Measurements from ENCODE around the gene EDC3. TPM values are rescaled to one million over a fixed set of nuclear protein-coding genes. Genes with fewer than 3 reads are reported as not detected.

The EDC3 gene
- total RNA-seq, 4 donors from 2014 or later, result 13.0 to 52.4 (median 23.5) TPM

- Histone ChIP-seq H3K4me1 (peaks cover 37% of the 10 kb centered on the region), H3K27me3 (no peaks in the 10 kb centered on the region), H3K4me3 (no peak overlapping the region), H3K27ac (no peak overlapping the region), H3K9me3 (no peaks in the 10 kb centered on the region), H3K36me3 (no peaks in the 10 kb centered on the region)
- no peak for TF ChIP-seq POLR2A (IDR thresholded peaks at IDR 0.05)
- DNase-seq (ENCODE audit: low spot score in 2 of 2), result peak in 1 of 2 donors; percentile 54
- WGBS, result 85% methylated on average over 2 of the region's 2 CpGs
Measured at GRCh38 chr15:74612677-74613076, 83.1 kb downstream of the EDC3 start.

- no peak for DNase-seq (ENCODE audit: low spot score in 2 of 2)
- Histone ChIP-seq H3K4me3 (no peak overlapping the region), H3K9me3 (no peaks in the 10 kb centered on the region), H3K27ac (no peak overlapping the region), H3K27me3 (no peaks in the 10 kb centered on the region), H3K4me1 (peaks cover 29% of the 10 kb centered on the region), H3K36me3 (no peaks in the 10 kb centered on the region)
- no peak for TF ChIP-seq EP300 (IDR thresholded peaks at IDR 0.05)
- no peak for TF ChIP-seq POLR2AphosphoS5 (IDR thresholded peaks at IDR 0.05)
- WGBS, result 90% methylated on average over 2 of the region's 6 CpGs
Measured at GRCh38 chr15:74611834-74612233, 84.0 kb downstream of the EDC3 start.

GRCh38 chr15:74611341-74611740 lies 84.5 kb downstream of the EDC3 start:
- no peak for DNase-seq (ENCODE audit: low spot score in 2 of 2)
- no peak overlapping the region for H3K4me3 ChIP-seq
- H3K4me1 ChIP-seq, result peaks cover 24% of the 10 kb centered on the region
- no peaks in the 10 kb centered on the region for H3K9me3 ChIP-seq
- 65% methylated on average over 11 of the region's 11 CpGs for WGBS
- H3K27ac ChIP-seq, result no peak overlapping the region
- no peaks in the 10 kb centered on the region for H3K27me3 ChIP-seq
- H3K36me3 ChIP-seq, result no peaks in the 10 kb centered on the region
- TF ChIP-seq EP300 (IDR thresholded peaks at IDR 0.05) (no peak), CTCF (IDR thresholded peaks at IDR 0.05) (no peak), POLR2AphosphoS5 (IDR thresholded peaks at IDR 0.05) (no peak), POLR2A (IDR thresholded peaks at IDR 0.05) (no peak)

GRCh38 chr15:74610302-74610951 lies 85.4 kb downstream of the EDC3 start:
- no peaks in the 10 kb centered on the region for H3K36me3 ChIP-seq
- H3K4me1 ChIP-seq, result peaks cover 24% of the 10 kb centered on the region
- H3K4me3 ChIP-seq, result no peak overlapping the region
- H3K27ac ChIP-seq, result no peak overlapping the region
- no peak for TF ChIP-seq EP300 (IDR thresholded peaks at IDR 0.05)
- no peak for DNase-seq (ENCODE audit: low spot score in 2 of 2)
- H3K27me3 ChIP-seq, result no peaks in the 10 kb centered on the region
- H3K9me3 ChIP-seq, result no peaks in the 10 kb centered on the region
- WGBS, result 48% methylated on average over 4 of the region's 7 CpGs

GRCh38 chr15:74609938-74610301 lies 85.9 kb downstream of the EDC3 start:
- peaks cover 22% of the 10 kb centered on the region for H3K4me1 ChIP-seq
- H3K27me3 ChIP-seq, result no peaks in the 10 kb centered on the region
- no peaks in the 10 kb centered on the region for H3K36me3 ChIP-seq
- 94% methylated on average over 3 of the region's 3 CpGs for WGBS
- no peak for DNase-seq (ENCODE audit: low spot score in 2 of 2)
- H3K4me3 ChIP-seq, result no peak overlapping the region
- no peak overlapping the region for H3K27ac ChIP-seq
- H3K9me3 ChIP-seq, result no peaks in the 10 kb centered on the region
- TF ChIP-seq CTCF (IDR thresholded peaks at IDR 0.05) (no peak), EP300 (IDR thresholded peaks at IDR 0.05) (no peak), POLR2A (IDR thresholded peaks at IDR 0.05) (no peak), POLR2AphosphoS5 (IDR thresholded peaks at IDR 0.05) (no peak)

GRCh38 chr15:74608786-74609185 lies 87.0 kb downstream of the EDC3 start:
- no peak for DNase-seq (ENCODE audit: low spot score in 2 of 2)
- H3K4me3 ChIP-seq, result no peak overlapping the region
- H3K9me3 ChIP-seq, result no peaks in the 10 kb centered on the region
- 61% methylated on average over 2 of the region's 3 CpGs for WGBS
- TF ChIP-seq POLR2A (IDR thresholded peaks at IDR 0.05) (no peak), POLR2AphosphoS5 (IDR thresholded peaks at IDR 0.05) (no peak)
- no peak overlapping the region for H3K27ac ChIP-seq
- peaks cover 11% of the 10 kb centered on the region for H3K4me1 ChIP-seq
- H3K27me3 ChIP-seq, result no peaks in the 10 kb centered on the region
- H3K36me3 ChIP-seq, result no peaks in the 10 kb centered on the region

GRCh38 chr15:74605795-74606150 lies 90.1 kb downstream of the EDC3 start:
- 67% methylated on average over 1 of the region's 1 CpG for WGBS
- no peaks in the 10 kb centered on the region for H3K9me3 ChIP-seq
- no peaks in the 10 kb centered on the region for H3K36me3 ChIP-seq
- no peak for DNase-seq (ENCODE audit: low spot score in 2 of 2)
- no peaks in the 10 kb centered on the region for H3K27me3 ChIP-seq
- H3K4me3 ChIP-seq, result no peak overlapping the region
- TF ChIP-seq EP300 (IDR thresholded peaks at IDR 0.05) (no peak), CTCF (IDR thresholded peaks at IDR 0.05) (no peak), POLR2A (IDR thresholded peaks at IDR 0.05) (no peak), POLR2AphosphoS5 (IDR thresholded peaks at IDR 0.05) (no peak)
- peaks cover under 1% of the 10 kb centered on the region for H3K4me1 ChIP-seq
- H3K27ac ChIP-seq, result no peak overlapping the region
